IPS-20b (cell line): ENCODE data around the gene FCRL5.
"Not testable (repeated sequence)": the region's sequence is repeated elsewhere in the genome, so short reads cannot be mapped to it uniquely, and the experiment has no call there.

Experiments
- H3K27ac ChIP-seq: one replicate; pipeline ENCODE4 v1.5.1; 2013; ENCODE audit warnings: low read length
- H3K27me3 ChIP-seq: 2 replicates; pipeline ENCODE4 v1.6.1; 2013; ENCODE audit warnings: mild to moderate bottlenecking, low read length, inconsistent platforms; ENCODE audit not compliant: insufficient read depth
- H3K36me3 ChIP-seq: 2 replicates; pipeline ENCODE4 v1.6.1; 2013; ENCODE audit warnings: low read depth, mild to moderate bottlenecking, inconsistent platforms, low read length, moderate library complexity; ENCODE audit not compliant: insufficient read depth
- H3K4me1 ChIP-seq: 2 replicates; pipeline ENCODE4 v1.6.1; 2013; ENCODE audit warnings: mild to moderate bottlenecking, control low read depth, inconsistent platforms, low read length, moderate library complexity; ENCODE audit not compliant: insufficient read depth
- H3K4me3 ChIP-seq: 2 replicates; pipeline ENCODE4 v1.5.1; 2013; ENCODE audit warnings: mild to moderate bottlenecking, low read length, inconsistent platforms
- H3K9ac ChIP-seq: 2 replicates; pipeline ENCODE4 v1.6.1; 2013; ENCODE audit warnings: low read depth, mild to moderate bottlenecking, inconsistent platforms, low read length, moderate library complexity
- H3K9me3 ChIP-seq: 2 replicates; pipeline ENCODE4 v1.6.1; 2013; ENCODE audit warnings: mild to moderate bottlenecking, low read depth, low read length, inconsistent platforms; ENCODE audit not compliant: insufficient read depth

Gene FCRL5

GRCh38 chr1:157498736-157499090, 53.6 kb downstream of the FCRL5 start:
- no peak overlapping the region for H3K9ac ChIP-seq
- no peaks in the 10 kb centered on the region for H3K4me1 ChIP-seq
- H3K9me3 ChIP-seq: no peaks in the 10 kb centered on the region
- no peak overlapping the region for H3K27ac ChIP-seq
- H3K27me3 ChIP-seq: no peaks in the 10 kb centered on the region
- H3K36me3 ChIP-seq: no peaks in the 10 kb centered on the region
- H3K4me3 ChIP-seq: no peak overlapping the region

GRCh38 chr1:157497987-157498735, 54.2 kb downstream of the FCRL5 start:
- H3K36me3 ChIP-seq: no peaks in the 10 kb centered on the region
- no peak overlapping the region for H3K4me3 ChIP-seq
- no peaks in the 10 kb centered on the region for H3K9me3 ChIP-seq
- no peak overlapping the region for H3K27ac ChIP-seq
- H3K27me3 ChIP-seq: no peaks in the 10 kb centered on the region
- H3K4me1 ChIP-seq: no peaks in the 10 kb centered on the region
- H3K9ac ChIP-seq: no peak overlapping the region

GRCh38 chr1:157497284-157497683, 55.0 kb downstream of the FCRL5 start:
- Histone ChIP-seq H3K4me1 (no peaks in the 10 kb centered on the region), H3K9ac (no peak overlapping the region), H3K27me3 (no peaks in the 10 kb centered on the region), H3K36me3 (no peaks in the 10 kb centered on the region), H3K9me3 (no peaks in the 10 kb centered on the region), H3K27ac (no peak overlapping the region), H3K4me3 (no peak overlapping the region)

- Histone ChIP-seq H3K27me3 (no peaks in the 10 kb centered on the region), H3K9me3 (no peaks in the 10 kb centered on the region), H3K27ac (no peak overlapping the region), H3K36me3 (no peaks in the 10 kb centered on the region), H3K4me3 (no peak overlapping the region), H3K4me1 (no peaks in the 10 kb centered on the region), H3K9ac (no peak overlapping the region)
Measured at GRCh38 chr1:157496121-157496526, 56.2 kb downstream of the FCRL5 start.

GRCh38 chr1:157495285-157495684, 57.0 kb downstream of the FCRL5 start:
- Histone ChIP-seq H3K4me1 (no peaks in the 10 kb centered on the region), H3K27ac (no peak overlapping the region), H3K9ac (no peak overlapping the region), H3K9me3 (no peaks in the 10 kb centered on the region), H3K4me3 (no peak overlapping the region), H3K27me3 (no peaks in the 10 kb centered on the region), H3K36me3 (no peaks in the 10 kb centered on the region)

- Histone ChIP-seq H3K27ac (no peak overlapping the region), H3K9me3 (no peaks in the 10 kb centered on the region), H3K9ac (no peak overlapping the region), H3K4me1 (no peaks in the 10 kb centered on the region), H3K4me3 (no peak overlapping the region), H3K27me3 (no peaks in the 10 kb centered on the region), H3K36me3 (no peaks in the 10 kb centered on the region)
Measured at GRCh38 chr1:157494093-157494492, 58.2 kb downstream of the FCRL5 start.

GRCh38 chr1:157490467-157491165, 61.7 kb downstream of the FCRL5 start:
- H3K4me3 ChIP-seq: no peak overlapping the region
- no peaks in the 10 kb centered on the region for H3K4me1 ChIP-seq
- no peak overlapping the region for H3K9ac ChIP-seq
- H3K27ac ChIP-seq: no peak overlapping the region
- H3K36me3 ChIP-seq: no peaks in the 10 kb centered on the region
- H3K27me3 ChIP-seq: no peaks in the 10 kb centered on the region
- no peaks in the 10 kb centered on the region for H3K9me3 ChIP-seq

GRCh38 chr1:157488156-157488555, 64.2 kb downstream of the FCRL5 start:
- Histone ChIP-seq H3K27me3 (no peaks in the 10 kb centered on the region), H3K27ac (no peak overlapping the region), H3K4me1 (no peaks in the 10 kb centered on the region), H3K4me3 (no peak overlapping the region), H3K9ac (no peak overlapping the region), H3K36me3 (no peaks in the 10 kb centered on the region), H3K9me3 (no peaks in the 10 kb centered on the region)

- no peak overlapping the region for H3K9ac ChIP-seq
- H3K9me3 ChIP-seq: no peaks in the 10 kb centered on the region
- no peak overlapping the region for H3K4me3 ChIP-seq
- no peaks in the 10 kb centered on the region for H3K27me3 ChIP-seq
- no peak overlapping the region for H3K27ac ChIP-seq
- no peaks in the 10 kb centered on the region for H3K4me1 ChIP-seq
- H3K36me3 ChIP-seq: no peaks in the 10 kb centered on the region
Measured at GRCh38 chr1:157487504-157487903, 64.8 kb downstream of the FCRL5 start.

GRCh38 chr1:157487096-157487495, 65.2 kb downstream of the FCRL5 start:
- H3K4me3 ChIP-seq: no peak overlapping the region
- H3K27ac ChIP-seq: no peak overlapping the region
- H3K27me3 ChIP-seq: no peaks in the 10 kb centered on the region
- no peak overlapping the region for H3K9ac ChIP-seq
- H3K9me3 ChIP-seq: no peaks in the 10 kb centered on the region
- H3K4me1 ChIP-seq: no peaks in the 10 kb centered on the region
- no peaks in the 10 kb centered on the region for H3K36me3 ChIP-seq

GRCh38 chr1:157486400-157486799, 65.9 kb downstream of the FCRL5 start:
- H3K9me3 ChIP-seq, H3K27ac ChIP-seq, H3K4me3 ChIP-seq, H3K4me1 ChIP-seq, H3K36me3 ChIP-seq, H3K9ac ChIP-seq, H3K27me3 ChIP-seq: not testable (repeated sequence)

GRCh38 chr1:157485793-157486192, 66.5 kb downstream of the FCRL5 start:
- Histone ChIP-seq H3K9ac (no peak overlapping the region), H3K36me3 (no peaks in the 10 kb centered on the region), H3K27me3 (no peaks in the 10 kb centered on the region), H3K4me3 (no peak overlapping the region), H3K4me1 (no peaks in the 10 kb centered on the region), H3K27ac (no peak overlapping the region), H3K9me3 (no peaks in the 10 kb centered on the region)
